HepG2 (cell line): Measurements from ENCODE around the gene GLG1. TPM values are rescaled to one million over a fixed set of nuclear protein-coding genes. Genes with fewer than 3 reads are reported as not detected.
A peak's percentile ranks its signal among the peaks of the same experiment; 100 is the strongest.

Experiments
- CREB1 ChIP-seq, 2 experiments: fragments of 450-650 bp in 1 of 2; IDR thresholded peaks; 2 replicates each; pipeline ENCODE4 v1.6.1; 2016 to 2017; ENCODE audit warnings: control low read depth in 1 of 2, mild to moderate bottlenecking in 1 of 2, missing compliant biosample characterization in 1 of 2, missing genetic modification characterization in 1 of 2
- ELF1 ChIP-seq: sonication (generic); formaldehyde crosslinking; IDR thresholded peaks from 2 replicates; pipeline ENCODE4 v1.4.0; 2020; ENCODE audit warnings: missing genetic modification reagents
- KDM6A ChIP-seq: IDR thresholded peaks from 2 replicates; pipeline ENCODE4 v1.6.1; 2016; ENCODE audit warnings: low read depth
- RXRB ChIP-seq: IDR thresholded peaks from 2 replicates; pipeline ENCODE4 v1.6.1; 2016; ENCODE audit warnings: borderline replicate concordance, missing genetic modification reagents, missing compliant biosample characterization
- ZFP37 ChIP-seq: sonication (generic); formaldehyde crosslinking; IDR thresholded peaks from 2 replicates; pipeline ENCODE4 v1.4.0; 2020; ENCODE audit warnings: missing genetic modification reagents, borderline replicate concordance
- polyA plus RNA-seq, 8 experiments: library from polyadenylated mRNA; depleted of rRNA in 3 of 8; stranded (reverse) in 7 of 8; unstranded in 1 of 8; fragments of >200 nt; fragmentation: Illumina TruSeq in 4 of 8; extraction: Trizol in 4 of 8; gene quantifications; 2 replicates each; pipeline versions ENCODE4 v1.2.1 to v1.2.3, GENCODE V29; 2011 to 2016; ENCODE audit warnings: low read depth in 4 of 8, missing spikeins in 1 of 8, mixed read lengths in 1 of 8; ENCODE audit not compliant: insufficient read depth in 1 of 8
- total RNA-seq, 5 experiments: library from RNA; depleted of rRNA; stranded (reverse); fragments of >200 nt; fragmentation: Illumina TruSeq; extraction: Trizol; gene quantifications; 2 replicates each; pipeline ENCODE4 v1.2.3, GENCODE V29; 2016; ENCODE audit warnings: low read depth in 1 of 5
- TF ChIP-seq, protein P1 (sequence below): IDR thresholded peaks from 2 replicates; pipeline ENCODE4 v1.6.1; 2016; ENCODE audit warnings: missing compliant biosample characterization, missing genetic modification reagents, borderline replicate concordance
- TF ChIP-seq, protein P2 (sequence below): IDR thresholded peaks from 2 replicates; pipeline ENCODE4 v1.6.1; 2016; ENCODE audit warnings: missing biosample characterization, missing genetic modification reagents, low read depth
- TF ChIP-seq, protein P3 (sequence below): sonication (generic); formaldehyde crosslinking; IDR thresholded peaks from 2 replicates; pipeline ENCODE4 v1.5.0; 2020; ENCODE audit warnings: mild to moderate bottlenecking, missing genetic modification reagents
- TF ChIP-seq, protein P4 (sequence below): sonication (generic); formaldehyde crosslinking; IDR thresholded peaks from 2 replicates; pipeline ENCODE4 v1.4.0; 2020; ENCODE audit warnings: mild to moderate bottlenecking, missing genetic modification reagents
- TF ChIP-seq, protein P5 (sequence below), 2 experiments: fragments of 450-650 bp in 1 of 2; sonication (generic) in 1 of 2; formaldehyde crosslinking; IDR thresholded peaks; 2 replicates each; pipeline versions ENCODE4 v1.5.0 to v1.8.0; 2020 to 2022; ENCODE audit warnings: mild to moderate bottlenecking in 1 of 2, missing genetic modification reagents in 1 of 2
- TF ChIP-seq, protein P6 (sequence below): IDR thresholded peaks from 2 replicates; pipeline ENCODE4 v1.6.1; 2016; ENCODE audit warnings: mild to moderate bottlenecking, missing biosample characterization, missing genetic modification reagents

Gene GLG1
- total and polyA plus RNA-seq, 2 of the 13 experiments (the other 11 are each of a cell fraction or from before 2014, with no cell fraction given) = 87.7 to 141 TPM

DNA sequence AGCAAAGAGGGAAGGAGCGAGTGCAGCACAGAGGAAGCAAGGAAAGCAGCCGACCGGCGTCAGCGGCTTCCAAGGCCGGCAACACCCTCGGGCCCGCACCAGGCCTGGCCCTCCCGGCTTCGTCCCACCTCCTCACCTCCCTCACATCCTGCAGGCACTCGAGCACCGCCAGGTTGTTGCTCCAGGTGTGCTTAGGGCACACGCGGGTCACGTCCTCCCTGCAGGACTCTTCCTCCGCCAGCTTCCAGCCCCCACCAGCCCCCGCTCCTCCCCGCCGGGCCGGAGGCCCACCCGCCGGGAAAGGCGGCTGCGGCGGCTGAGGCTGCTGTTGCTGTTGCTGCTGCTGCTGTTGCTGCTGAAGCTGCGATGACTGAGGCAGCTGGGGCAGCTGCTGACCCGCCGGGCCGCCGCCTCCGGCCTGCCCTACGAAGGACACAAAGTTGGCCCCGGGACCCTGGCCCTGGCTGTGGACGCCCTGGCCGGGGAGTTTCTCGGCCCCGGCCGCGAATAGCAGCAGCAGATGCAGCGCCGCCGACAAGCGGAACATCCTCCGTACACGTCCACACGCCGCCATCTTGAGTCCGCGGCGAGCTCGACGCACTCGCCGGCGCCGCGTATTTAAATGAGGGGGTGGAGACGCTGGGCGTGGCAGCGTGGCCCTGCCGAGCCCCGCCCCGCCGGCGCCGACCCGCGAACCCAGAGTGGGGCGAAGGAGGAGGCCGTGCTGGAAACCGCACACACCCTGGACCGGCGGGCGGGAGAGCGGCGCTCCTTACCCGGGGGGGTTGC is at the start of gene GLG1 (continued):
- TF ChIP-seq, protein P1, sequence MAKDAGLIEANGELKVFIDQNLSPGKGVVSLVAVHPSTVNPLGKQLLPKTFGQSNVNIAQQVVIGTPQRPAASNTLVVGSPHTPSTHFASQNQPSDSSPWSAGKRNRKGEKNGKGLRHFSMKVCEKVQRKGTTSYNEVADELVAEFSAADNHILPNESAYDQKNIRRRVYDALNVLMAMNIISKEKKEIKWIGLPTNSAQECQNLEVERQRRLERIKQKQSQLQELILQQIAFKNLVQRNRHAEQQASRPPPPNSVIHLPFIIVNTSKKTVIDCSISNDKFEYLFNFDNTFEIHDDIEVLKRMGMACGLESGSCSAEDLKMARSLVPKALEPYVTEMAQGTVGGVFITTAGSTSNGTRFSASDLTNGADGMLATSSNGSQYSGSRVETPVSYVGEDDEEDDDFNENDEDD = peak; percentile 78; the same call in 1 of the 2 replicates
- TF ChIP-seq ZFP37 (CRISPR knock-in tag) (peak; percentile 52; the same call in 1 of the 2 replicates), CREB1 (IDR thresholded peaks at IDR 0.05) (peak; percentile 63), CREB1 (CRISPR knock-in tag; IDR thresholded peaks at IDR 0.05) (no peak), ELF1 (peak; percentile 30), KDM6A (CRISPR knock-in tag) (no peak), RXRB (peak; percentile 29; the same call in 1 of the 2 replicates)
- TF ChIP-seq, protein P2, sequence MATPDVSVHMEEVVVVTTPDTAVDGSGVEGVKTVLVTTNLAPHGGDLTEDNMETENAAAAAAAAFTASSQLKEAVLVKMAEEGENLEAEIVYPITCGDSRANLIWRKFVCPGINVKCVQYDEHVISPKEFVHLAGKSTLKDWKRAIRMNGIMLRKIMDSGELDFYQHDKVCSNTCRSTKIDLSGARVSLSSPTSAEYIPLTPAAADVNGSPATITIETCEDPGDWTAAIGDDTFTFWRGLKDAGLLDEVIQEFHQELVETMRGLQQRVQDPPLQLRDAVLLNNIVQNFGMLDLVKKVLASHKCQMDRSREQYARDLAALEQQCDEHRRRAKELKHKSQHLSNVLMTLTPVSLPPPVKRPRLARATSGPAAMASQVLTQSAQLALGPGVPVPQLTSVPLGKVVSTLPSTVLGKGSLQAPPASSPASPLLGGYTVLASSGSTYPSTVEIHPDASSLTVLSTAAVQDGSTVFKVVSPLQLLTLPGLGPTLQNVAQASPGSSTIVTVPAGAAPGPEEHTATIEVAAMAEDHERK (CRISPR knock-in tag) = peak; percentile 93
- TF ChIP-seq, protein P3, sequence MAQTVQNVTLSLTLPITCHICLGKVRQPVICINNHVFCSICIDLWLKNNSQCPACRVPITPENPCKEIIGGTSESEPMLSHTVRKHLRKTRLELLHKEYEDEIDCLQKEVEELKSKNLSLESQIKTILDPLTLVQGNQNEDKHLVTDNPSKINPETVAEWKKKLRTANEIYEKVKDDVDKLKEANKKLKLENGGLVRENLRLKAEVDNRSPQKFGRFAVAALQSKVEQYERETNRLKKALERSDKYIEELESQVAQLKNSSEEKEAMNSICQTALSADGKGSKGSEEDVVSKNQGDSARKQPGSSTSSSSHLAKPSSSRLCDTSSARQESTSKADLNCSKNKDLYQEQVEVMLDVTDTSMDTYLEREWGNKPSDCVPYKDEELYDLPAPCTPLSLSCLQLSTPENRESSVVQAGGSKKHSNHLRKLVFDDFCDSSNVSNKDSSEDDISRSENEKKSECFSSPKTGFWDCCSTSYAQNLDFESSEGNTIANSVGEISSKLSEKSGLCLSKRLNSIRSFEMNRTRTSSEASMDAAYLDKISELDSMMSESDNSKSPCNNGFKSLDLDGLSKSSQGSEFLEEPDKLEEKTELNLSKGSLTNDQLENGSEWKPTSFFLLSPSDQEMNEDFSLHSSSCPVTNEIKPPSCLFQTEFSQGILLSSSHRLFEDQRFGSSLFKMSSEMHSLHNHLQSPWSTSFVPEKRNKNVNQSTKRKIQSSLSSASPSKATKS (CRISPR knock-in tag) = no peak
- TF ChIP-seq, protein P4, sequence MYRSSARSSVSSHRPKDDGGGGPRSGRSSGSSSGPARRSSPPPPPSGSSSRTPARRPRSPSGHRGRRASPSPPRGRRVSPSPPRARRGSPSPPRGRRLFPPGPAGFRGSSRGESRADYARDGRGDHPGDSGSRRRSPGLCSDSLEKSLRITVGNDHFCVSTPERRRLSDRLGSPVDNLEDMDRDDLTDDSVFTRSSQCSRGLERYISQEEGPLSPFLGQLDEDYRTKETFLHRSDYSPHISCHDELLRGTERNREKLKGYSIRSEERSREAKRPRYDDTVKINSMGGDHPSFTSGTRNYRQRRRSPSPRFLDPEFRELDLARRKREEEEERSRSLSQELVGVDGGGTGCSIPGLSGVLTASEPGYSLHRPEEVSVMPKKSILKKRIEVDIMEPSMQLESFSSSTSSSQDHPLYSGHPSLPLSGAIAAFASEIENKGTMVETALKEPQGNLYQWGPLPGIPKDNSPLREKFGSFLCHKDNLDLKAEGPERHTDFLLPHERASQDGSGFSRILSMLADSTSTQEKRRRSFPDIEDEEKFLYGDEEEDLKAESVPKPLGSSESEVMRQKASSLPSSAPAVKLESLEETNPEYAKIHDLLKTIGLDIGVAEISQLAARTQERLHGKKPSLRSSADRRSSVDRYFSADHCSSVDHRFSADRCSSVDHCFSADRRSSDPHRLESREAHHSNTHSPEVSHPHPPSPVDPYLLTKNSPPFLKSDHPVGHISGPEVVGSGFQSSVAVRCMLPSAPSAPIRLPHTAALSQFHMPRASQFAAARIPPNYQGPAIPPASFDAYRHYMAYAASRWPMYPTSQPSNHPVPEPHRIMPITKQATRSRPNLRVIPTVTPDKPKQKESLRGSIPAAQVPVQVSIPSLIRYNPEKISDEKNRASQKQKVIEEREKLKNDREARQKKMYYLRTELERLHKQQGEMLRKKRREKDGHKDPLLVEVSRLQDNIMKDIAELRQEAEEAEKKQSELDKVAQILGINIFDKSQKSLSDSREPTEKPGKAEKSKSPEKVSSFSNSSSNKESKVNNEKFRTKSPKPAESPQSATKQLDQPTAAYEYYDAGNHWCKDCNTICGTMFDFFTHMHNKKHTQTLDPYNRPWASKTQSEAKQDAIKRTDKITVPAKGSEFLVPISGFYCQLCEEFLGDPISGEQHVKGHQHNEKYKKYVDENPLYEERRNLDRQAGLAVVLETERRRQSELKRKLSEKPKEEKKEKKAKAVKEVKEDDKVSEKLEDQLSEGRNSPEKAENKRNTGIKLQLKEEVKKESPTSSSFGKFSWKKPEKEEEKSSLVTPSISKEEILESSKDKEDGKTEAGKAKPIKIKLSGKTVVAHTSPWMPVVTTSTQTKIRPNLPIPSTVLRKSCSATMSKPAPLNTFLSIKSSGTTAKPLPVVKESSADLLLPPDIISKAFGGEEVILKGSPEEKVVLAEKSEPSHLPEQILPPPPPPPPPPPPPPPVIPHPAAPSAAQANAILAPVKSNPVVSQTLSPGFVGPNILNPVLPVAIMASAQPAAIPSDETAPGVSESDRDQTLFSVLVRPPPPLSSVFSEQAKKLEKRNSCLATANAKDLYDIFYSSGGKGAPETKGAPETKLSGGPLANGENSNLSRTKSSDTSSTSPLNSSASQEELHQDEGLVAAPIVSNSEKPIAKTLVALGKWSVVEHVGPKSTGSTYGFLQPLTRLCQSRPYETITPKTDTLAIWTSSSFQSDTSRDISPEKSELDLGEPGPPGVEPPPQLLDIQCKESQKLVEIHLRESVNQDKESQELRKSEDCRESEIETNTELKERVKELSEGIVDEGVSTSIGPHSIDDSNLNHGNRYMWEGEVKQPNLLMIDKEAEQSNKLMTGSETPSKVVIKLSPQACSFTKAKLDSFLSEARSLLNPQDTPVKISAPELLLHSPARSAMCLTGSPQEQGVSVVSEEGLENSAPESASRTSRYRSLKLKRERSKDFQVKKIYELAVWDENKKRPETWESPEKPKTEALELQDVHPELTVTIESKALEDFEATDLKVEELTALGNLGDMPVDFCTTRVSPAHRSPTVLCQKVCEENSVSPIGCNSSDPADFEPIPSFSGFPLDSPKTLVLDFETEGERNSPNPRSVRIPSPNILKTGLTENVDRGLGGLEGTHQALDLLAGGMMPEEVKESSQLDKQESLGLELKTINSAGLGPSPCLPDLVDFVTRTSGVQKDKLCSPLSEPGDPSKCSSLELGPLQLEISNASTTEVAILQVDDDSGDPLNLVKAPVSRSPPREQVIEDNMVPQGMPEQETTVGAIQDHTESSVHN = peak; percentile 14; the same call in 1 of the 2 replicates
- TF ChIP-seq, protein P5, sequence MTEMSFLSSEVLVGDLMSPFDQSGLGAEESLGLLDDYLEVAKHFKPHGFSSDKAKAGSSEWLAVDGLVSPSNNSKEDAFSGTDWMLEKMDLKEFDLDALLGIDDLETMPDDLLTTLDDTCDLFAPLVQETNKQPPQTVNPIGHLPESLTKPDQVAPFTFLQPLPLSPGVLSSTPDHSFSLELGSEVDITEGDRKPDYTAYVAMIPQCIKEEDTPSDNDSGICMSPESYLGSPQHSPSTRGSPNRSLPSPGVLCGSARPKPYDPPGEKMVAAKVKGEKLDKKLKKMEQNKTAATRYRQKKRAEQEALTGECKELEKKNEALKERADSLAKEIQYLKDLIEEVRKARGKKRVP (CRISPR knock-in tag; IDR thresholded peaks at IDR 0.05) = peak in 1 of 2 experiments; percentile 68; a peak in 2 of 4 replicates
- TF ChIP-seq, protein P6, sequence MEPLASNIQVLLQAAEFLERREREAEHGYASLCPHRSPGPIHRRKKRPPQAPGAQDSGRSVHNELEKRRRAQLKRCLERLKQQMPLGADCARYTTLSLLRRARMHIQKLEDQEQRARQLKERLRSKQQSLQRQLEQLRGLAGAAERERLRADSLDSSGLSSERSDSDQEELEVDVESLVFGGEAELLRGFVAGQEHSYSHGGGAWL (CRISPR knock-in tag) = peak; percentile 97
